ENCODE results near the gene TMEM225. TPM values are rescaled to one million over a fixed set of nuclear protein-coding genes. Genes with fewer than 3 reads are reported as not detected.

Gene TMEM225
- total RNA-seq, 2 experiments from 2014 or later: not detected

DNA sequence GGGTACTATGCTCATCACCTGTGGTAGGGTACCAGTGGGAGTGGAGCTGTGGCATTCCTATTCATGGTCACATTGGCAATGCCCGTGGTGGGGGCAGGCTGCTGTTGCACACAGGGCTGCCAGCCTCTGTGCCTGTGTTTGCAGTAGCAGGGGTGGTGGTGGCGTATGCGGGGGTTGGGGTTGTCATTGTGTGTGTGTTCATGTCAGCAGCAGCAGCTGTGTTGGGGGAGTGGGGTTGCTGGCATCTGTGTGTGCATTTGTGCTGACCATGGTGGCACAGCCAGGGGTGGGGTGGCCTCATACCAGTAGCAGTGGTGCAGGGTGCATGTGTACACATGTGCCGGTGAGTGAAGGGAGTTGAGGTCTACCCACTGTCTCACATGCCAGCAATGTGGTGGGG lies 34.4 kb downstream of the TMEM225 start:
- Histone ChIP-seq H3K27me3 (ENCODE audit: control insufficient read depth in 1 of 2, insufficient read depth in 2 of 2, low read length in 2 of 2) (peaks cover 0 to 4% of the 10 kb centered on the region in 2 experiments), H3K27ac (ENCODE audit: low read depth in 1 of 2, low read length in 2 of 2) (no peak overlapping the region), H3K36me3 (ENCODE audit: insufficient read depth, low read length) (no peaks in the 10 kb centered on the region), H3K4me1 (ENCODE audit: insufficient read depth, low read length) (no peaks in the 10 kb centered on the region), H3K9me3 (ENCODE audit: control insufficient read depth in 1 of 2, insufficient read depth in 1 of 2, low read length in 2 of 2) (peaks cover 0 to 9% of the 10 kb centered on the region in 2 experiments), H3K4me3 (ENCODE audit: low read length) (no peak overlapping the region)
- ATAC-seq (ENCODE audit: poor library complexity) (no peak), DNase-seq (no peak)
- H3K9me3 Mint-ChIP-seq: no peaks in the 10 kb centered on the region
- no peak overlapping the region for H3K4me3 Mint-ChIP-seq
- CTCF ChIA-PET: no interaction called here
- POLR2A ChIA-PET: no interaction called here
- intact Hi-C loops (cut with DNase I, micrococcal nuclease): no loop called here
- peaks cover 13% of the 10 kb centered on the region for H3K27me3 Mint-ChIP-seq
- no peaks in the 10 kb centered on the region for H3K36me3 Mint-ChIP-seq (ENCODE audit: low read depth)
- H3K4me1 Mint-ChIP-seq (ENCODE audit: low read depth): no peaks in the 10 kb centered on the region
- H3K27ac Mint-ChIP-seq: no peak overlapping the region
- TF ChIP-seq, protein P1, sequence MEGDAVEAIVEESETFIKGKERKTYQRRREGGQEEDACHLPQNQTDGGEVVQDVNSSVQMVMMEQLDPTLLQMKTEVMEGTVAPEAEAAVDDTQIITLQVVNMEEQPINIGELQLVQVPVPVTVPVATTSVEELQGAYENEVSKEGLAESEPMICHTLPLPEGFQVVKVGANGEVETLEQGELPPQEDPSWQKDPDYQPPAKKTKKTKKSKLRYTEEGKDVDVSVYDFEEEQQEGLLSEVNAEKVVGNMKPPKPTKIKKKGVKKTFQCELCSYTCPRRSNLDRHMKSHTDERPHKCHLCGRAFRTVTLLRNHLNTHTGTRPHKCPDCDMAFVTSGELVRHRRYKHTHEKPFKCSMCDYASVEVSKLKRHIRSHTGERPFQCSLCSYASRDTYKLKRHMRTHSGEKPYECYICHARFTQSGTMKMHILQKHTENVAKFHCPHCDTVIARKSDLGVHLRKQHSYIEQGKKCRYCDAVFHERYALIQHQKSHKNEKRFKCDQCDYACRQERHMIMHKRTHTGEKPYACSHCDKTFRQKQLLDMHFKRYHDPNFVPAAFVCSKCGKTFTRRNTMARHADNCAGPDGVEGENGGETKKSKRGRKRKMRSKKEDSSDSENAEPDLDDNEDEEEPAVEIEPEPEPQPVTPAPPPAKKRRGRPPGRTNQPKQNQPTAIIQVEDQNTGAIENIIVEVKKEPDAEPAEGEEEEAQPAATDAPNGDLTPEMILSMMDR (IDR thresholded peaks at IDR 0.05): no peak

GRCh38 chr11:123841174-123841573 lies 44.3 kb downstream of the TMEM225 start:
- Mint-ChIP-seq H3K4me1 (ENCODE audit: low read depth) (no peaks in the 10 kb centered on the region), H3K36me3 (ENCODE audit: low read depth) (no peaks in the 10 kb centered on the region), H3K27ac (no peak overlapping the region), H3K27me3 (peaks cover 14% of the 10 kb centered on the region), H3K9me3 (no peaks in the 10 kb centered on the region), H3K4me3 (no peak overlapping the region)
- no peaks in the 10 kb centered on the region for H3K36me3 ChIP-seq (ENCODE audit: insufficient read depth, low read length)
- DNase-seq (no peak), ATAC-seq (ENCODE audit: poor library complexity) (no peak)
- intact Hi-C loops (cut with DNase I, micrococcal nuclease): no loop called here
- H3K27me3 ChIP-seq (ENCODE audit: control insufficient read depth in 1 of 2, insufficient read depth in 2 of 2, low read length in 2 of 2): no peaks in the 10 kb centered on the region
- ChIA-PET POLR2A (no interaction called here), CTCF (no interaction called here)
- TF ChIP-seq, protein P1 (IDR thresholded peaks at IDR 0.05): no peak
- no peaks in the 10 kb centered on the region for H3K9me3 ChIP-seq (ENCODE audit: control insufficient read depth in 1 of 2, insufficient read depth in 1 of 2, low read length in 2 of 2)
- no peak overlapping the region for H3K4me3 ChIP-seq (ENCODE audit: low read length)
- H3K27ac ChIP-seq (ENCODE audit: low read depth in 1 of 2, low read length in 2 of 2): no peak overlapping the region
- no peaks in the 10 kb centered on the region for H3K4me1 ChIP-seq (ENCODE audit: insufficient read depth, low read length)

GRCh38 chr11:123839131-123839530 lies 46.3 kb downstream of the TMEM225 start:
- Histone ChIP-seq H3K27me3 (ENCODE audit: control insufficient read depth in 1 of 2, insufficient read depth in 2 of 2, low read length in 2 of 2) (no peaks in the 10 kb centered on the region), H3K9me3 (ENCODE audit: control insufficient read depth in 1 of 2, insufficient read depth in 1 of 2, low read length in 2 of 2) (no peaks in the 10 kb centered on the region), H3K36me3 (ENCODE audit: insufficient read depth, low read length) (no peaks in the 10 kb centered on the region), H3K4me3 (ENCODE audit: low read length) (no peak overlapping the region), H3K4me1 (ENCODE audit: insufficient read depth, low read length) (no peaks in the 10 kb centered on the region), H3K27ac (ENCODE audit: low read depth in 1 of 2, low read length in 2 of 2) (no peak overlapping the region)
- intact Hi-C loops (cut with DNase I, micrococcal nuclease): no loop called here
- ATAC-seq (ENCODE audit: poor library complexity) (no peak), DNase-seq (no peak)
- ChIA-PET CTCF (no interaction called here), POLR2A (interaction anchor here (0.6 kb wide), 1 partner anchor 19 kb away, joined by 3 read pairs; no protein-coding TSS in a partner anchor)
- Mint-ChIP-seq H3K27ac (no peak overlapping the region), H3K36me3 (ENCODE audit: low read depth) (no peaks in the 10 kb centered on the region), H3K9me3 (no peaks in the 10 kb centered on the region), H3K4me1 (ENCODE audit: low read depth) (no peaks in the 10 kb centered on the region), H3K27me3 (peaks cover 14% of the 10 kb centered on the region), H3K4me3 (no peak overlapping the region)
- TF ChIP-seq, protein P1 (IDR thresholded peaks at IDR 0.05): no peak
